ENCODE results near the gene UBR4.

DNA sequence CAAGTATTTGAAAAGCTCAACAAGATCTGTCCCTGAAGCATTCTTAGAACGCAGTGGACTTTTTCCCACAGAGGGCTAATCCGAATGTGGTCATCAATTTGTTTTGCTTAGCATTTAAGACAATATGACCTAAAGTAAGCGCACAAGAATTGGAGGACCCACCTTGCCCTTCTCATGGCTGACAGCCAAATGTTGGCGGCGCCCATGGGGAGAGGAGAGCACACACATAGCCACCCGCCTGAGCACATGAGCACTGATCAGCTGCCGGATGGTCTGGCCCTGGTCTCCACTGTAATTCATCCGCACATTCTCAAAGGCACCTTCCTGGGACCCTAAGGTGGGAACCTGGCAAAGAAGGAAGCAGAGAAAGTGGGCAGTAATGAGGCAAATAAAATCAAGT is 52.4 kb downstream of the UBR4 start:
- TF ChIP-seq POLR2A (IDR thresholded peaks at IDR 0.05) (no peak), POLR2AphosphoS5 (IDR thresholded peaks at IDR 0.05) (no peak)
- TF ChIP-seq, protein P1, sequence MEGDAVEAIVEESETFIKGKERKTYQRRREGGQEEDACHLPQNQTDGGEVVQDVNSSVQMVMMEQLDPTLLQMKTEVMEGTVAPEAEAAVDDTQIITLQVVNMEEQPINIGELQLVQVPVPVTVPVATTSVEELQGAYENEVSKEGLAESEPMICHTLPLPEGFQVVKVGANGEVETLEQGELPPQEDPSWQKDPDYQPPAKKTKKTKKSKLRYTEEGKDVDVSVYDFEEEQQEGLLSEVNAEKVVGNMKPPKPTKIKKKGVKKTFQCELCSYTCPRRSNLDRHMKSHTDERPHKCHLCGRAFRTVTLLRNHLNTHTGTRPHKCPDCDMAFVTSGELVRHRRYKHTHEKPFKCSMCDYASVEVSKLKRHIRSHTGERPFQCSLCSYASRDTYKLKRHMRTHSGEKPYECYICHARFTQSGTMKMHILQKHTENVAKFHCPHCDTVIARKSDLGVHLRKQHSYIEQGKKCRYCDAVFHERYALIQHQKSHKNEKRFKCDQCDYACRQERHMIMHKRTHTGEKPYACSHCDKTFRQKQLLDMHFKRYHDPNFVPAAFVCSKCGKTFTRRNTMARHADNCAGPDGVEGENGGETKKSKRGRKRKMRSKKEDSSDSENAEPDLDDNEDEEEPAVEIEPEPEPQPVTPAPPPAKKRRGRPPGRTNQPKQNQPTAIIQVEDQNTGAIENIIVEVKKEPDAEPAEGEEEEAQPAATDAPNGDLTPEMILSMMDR (IDR thresholded peaks at IDR 0.05): no peak

Measured in suprapubic skin (tissue), 4 donors.